SU-DHL-6 (cell line): ENCODE data around the gene XYLT1.

Experiments
- H2AFZ ChIP-seq: fragments of 200-600 bp; sonication (generic); 2 replicates; pipeline ENCODE4 v1.6.1; 2014; ENCODE audit warnings: low read depth, mild to moderate bottlenecking, moderate library complexity, mixed read lengths, antibody characterized with exemption, low read length; ENCODE audit not compliant: severe bottlenecking
- H3F3A ChIP-seq: fragments of 200-600 bp; shearing (Covaris generic); 2 replicates; pipeline ENCODE4 v1.6.0; 2016; ENCODE audit warnings: antibody characterized with exemption, mild to moderate bottlenecking; ENCODE audit not compliant: insufficient read depth
- H3K27ac ChIP-seq: fragments of 200-600 bp; sonication (generic); 2 replicates; pipeline ENCODE4 v1.5.1; 2016; ENCODE audit warnings: low read depth, mild to moderate bottlenecking, low read length, moderate library complexity, mixed read lengths
- H3K27me3 ChIP-seq: fragments of 200-600 bp; sonication (generic), shearing (Covaris generic); 2 replicates; pipeline ENCODE4 v1.6.0; 2014; ENCODE audit warnings: mild to moderate bottlenecking, low read length
- H3K36me3 ChIP-seq: fragments of 200-600 bp; sonication (generic); 2 replicates; pipeline ENCODE4 v1.6.1; 2014; ENCODE audit warnings: mild to moderate bottlenecking, low read length, mixed read lengths
- H3K4me2 ChIP-seq: fragments of 300-600, 200-600 bp; shearing (Covaris generic), sonication (generic); 2 replicates; pipeline ENCODE4 v1.6.0; 2014; ENCODE audit warnings: low read length, low read depth, mild to moderate bottlenecking; ENCODE audit not compliant: poor library complexity, severe bottlenecking
- H3K4me3 ChIP-seq: fragments of 200-600 bp; sonication (generic); 2 replicates; pipeline ENCODE4 v1.5.1; 2014; ENCODE audit warnings: antibody characterized with exemption, low read length, mild to moderate bottlenecking, mixed read lengths; ENCODE audit not compliant: insufficient read depth, poor library complexity, severe bottlenecking
- H3K79me2 ChIP-seq: fragments of 200-600 bp; sonication (generic); 2 replicates; pipeline ENCODE4 v1.6.1; 2014; ENCODE audit warnings: mild to moderate bottlenecking, low read length, moderate library complexity; ENCODE audit not compliant: insufficient read depth
- H3K9ac ChIP-seq: fragments of 200-600 bp; sonication (generic); 2 replicates; pipeline ENCODE4 v1.7.0; 2014; ENCODE audit warnings: mild to moderate bottlenecking, low read length
- H3K9me2 ChIP-seq: fragments of 200-600 bp; sonication (generic); replicated peaks from 2 replicates; pipeline ENCODE4 v1.6.1; 2014; ENCODE audit warnings: low read length; ENCODE audit not compliant: insufficient read depth
- H3K9me3 ChIP-seq: fragments of 200-600 bp; sonication (generic); 2 replicates; pipeline ENCODE4 v1.6.1; 2014; ENCODE audit warnings: low read length, mixed read lengths; ENCODE audit not compliant: insufficient read depth
- H4K20me1 ChIP-seq: fragments of 200-600 bp; sonication (generic); 2 replicates; pipeline ENCODE4 v1.6.1; 2014; ENCODE audit warnings: low read depth, mild to moderate bottlenecking, antibody characterized with exemption, low read length, moderate library complexity, mixed read lengths
- EZH2phosphoT487 ChIP-seq: fragments of 200-600 bp; sonication (generic), shearing (Covaris generic); conservative IDR thresholded peaks from 2 replicates; pipeline ENCODE4 v1.6.1; 2018; ENCODE audit warnings: mild to moderate bottlenecking, antibody characterized with exemption, low read length, moderate library complexity, mixed read lengths
- TF ChIP-seq, protein P1 (sequence below): fragments of 200-600 bp; sonication (generic); IDR thresholded peaks from one replicate; pipeline ENCODE4 v1.5.1; 2017; ENCODE audit warnings: antibody characterized with exemption, mild to moderate bottlenecking, low read length, moderate library complexity; ENCODE audit not compliant: insufficient read depth, poor library complexity, severe bottlenecking

XYLT1 gene

GRCh38 chr16:17145029-17145428 is 325.7 kb downstream of the XYLT1 start:
- Histone ChIP-seq H3K27me3 (no peaks in the 10 kb centered on the region), H3F3A (no peaks in the 10 kb centered on the region), H3K4me3 (no peak overlapping the region), H3K4me2 (no peak overlapping the region), H4K20me1 (no peaks in the 10 kb centered on the region; the same call in 1 of the 2 replicates), H3K9me2 (no peaks in the 10 kb centered on the region), H2AFZ (no peak overlapping the region), H3K9ac (no peak overlapping the region), H3K27ac (no peak overlapping the region), H3K36me3 (no peaks in the 10 kb centered on the region), H3K9me3 (no peaks in the 10 kb centered on the region), H3K79me2 (no peaks in the 10 kb centered on the region)
- no peak for TF ChIP-seq EZH2phosphoT487
- TF ChIP-seq, protein P1, sequence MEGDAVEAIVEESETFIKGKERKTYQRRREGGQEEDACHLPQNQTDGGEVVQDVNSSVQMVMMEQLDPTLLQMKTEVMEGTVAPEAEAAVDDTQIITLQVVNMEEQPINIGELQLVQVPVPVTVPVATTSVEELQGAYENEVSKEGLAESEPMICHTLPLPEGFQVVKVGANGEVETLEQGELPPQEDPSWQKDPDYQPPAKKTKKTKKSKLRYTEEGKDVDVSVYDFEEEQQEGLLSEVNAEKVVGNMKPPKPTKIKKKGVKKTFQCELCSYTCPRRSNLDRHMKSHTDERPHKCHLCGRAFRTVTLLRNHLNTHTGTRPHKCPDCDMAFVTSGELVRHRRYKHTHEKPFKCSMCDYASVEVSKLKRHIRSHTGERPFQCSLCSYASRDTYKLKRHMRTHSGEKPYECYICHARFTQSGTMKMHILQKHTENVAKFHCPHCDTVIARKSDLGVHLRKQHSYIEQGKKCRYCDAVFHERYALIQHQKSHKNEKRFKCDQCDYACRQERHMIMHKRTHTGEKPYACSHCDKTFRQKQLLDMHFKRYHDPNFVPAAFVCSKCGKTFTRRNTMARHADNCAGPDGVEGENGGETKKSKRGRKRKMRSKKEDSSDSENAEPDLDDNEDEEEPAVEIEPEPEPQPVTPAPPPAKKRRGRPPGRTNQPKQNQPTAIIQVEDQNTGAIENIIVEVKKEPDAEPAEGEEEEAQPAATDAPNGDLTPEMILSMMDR = no peak

GRCh38 chr16:17144431-17144830 is 326.3 kb downstream of the XYLT1 start:
- Histone ChIP-seq H3K27ac (no peak overlapping the region), H2AFZ (no peak overlapping the region), H3K27me3 (no peaks in the 10 kb centered on the region), H3K9ac (no peak overlapping the region), H4K20me1 (no peaks in the 10 kb centered on the region), H3K4me3 (no peak overlapping the region), H3F3A (no peaks in the 10 kb centered on the region), H3K9me2 (no peaks in the 10 kb centered on the region), H3K79me2 (no peaks in the 10 kb centered on the region), H3K4me2 (no peak overlapping the region), H3K9me3 (no peaks in the 10 kb centered on the region), H3K36me3 (no peaks in the 10 kb centered on the region)
- TF ChIP-seq, protein P1 = no peak
- TF ChIP-seq EZH2phosphoT487 = no peak

GRCh38 chr16:17143546-17144419 is 327.0 kb downstream of the XYLT1 start:
- no peaks in the 10 kb centered on the region for H3K9me2 ChIP-seq
- no peak overlapping the region for H3K9ac ChIP-seq
- no peak overlapping the region for H3K4me3 ChIP-seq
- no peaks in the 10 kb centered on the region for H3F3A ChIP-seq
- no peaks in the 10 kb centered on the region for H3K36me3 ChIP-seq
- no peaks in the 10 kb centered on the region for H3K9me3 ChIP-seq
- no peaks in the 10 kb centered on the region for H4K20me1 ChIP-seq
- TF ChIP-seq, protein P1 = no peak
- no peak for TF ChIP-seq EZH2phosphoT487
- H3K4me2 ChIP-seq = no peak overlapping the region
- no peak overlapping the region for H3K27ac ChIP-seq
- no peaks in the 10 kb centered on the region for H3K79me2 ChIP-seq
- no peaks in the 10 kb centered on the region for H3K27me3 ChIP-seq
- no peak overlapping the region for H2AFZ ChIP-seq
